Epithelial cell of proximal tubule (primary cell): ENCODE measurements around the gene ELOF1. TPM values are rescaled to one million over a fixed set of nuclear protein-coding genes. Genes with fewer than 3 reads are reported as not detected.

Experiments used
- DNase-seq: peaks from one replicate; pipeline ENCODE4 v3.0.0-alpha.2; 2011; ENCODE audit warnings: low read depth
- H3K4me3 ChIP-seq: 2 replicates; pipeline ENCODE4 v1.5.1; 2011; ENCODE audit warnings: low read depth, mild to moderate bottlenecking, low read length
- total RNA-seq: library from RNA; depleted of rRNA; stranded (reverse); fragments of >200 nt; gene quantifications from 2 replicates; pipeline ENCODE4 v1.2.3, GENCODE V29; 2015
- TF ChIP-seq, protein P1 (sequence below): conservative IDR thresholded peaks from 2 replicates; pipeline ENCODE4 v1.5.1; 2012; ENCODE audit warnings: low read depth, mild to moderate bottlenecking, low read length

Gene ELOF1
- total RNA-seq, 1 donor from 2014 or later: 49.8 TPM

DNA sequence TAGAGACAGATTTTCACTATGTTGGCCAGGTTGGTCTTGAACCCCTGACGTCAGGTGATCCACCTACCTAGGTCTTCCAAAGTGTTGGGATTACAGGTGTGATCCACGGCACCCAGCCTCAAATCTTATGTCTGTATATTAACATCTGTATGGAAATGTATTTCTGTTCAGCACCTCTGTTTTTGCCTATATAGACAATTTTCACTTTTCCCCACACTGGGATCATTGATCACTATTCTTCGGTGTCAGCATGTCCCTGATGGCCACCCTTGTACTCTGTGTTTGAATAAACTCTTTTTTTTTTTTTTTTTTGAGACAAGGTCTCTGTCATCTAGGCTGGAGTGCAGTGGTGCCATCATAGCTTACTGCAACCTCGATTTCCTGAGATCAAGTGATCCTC lies 35.1 kb upstream of the ELOF1 start:
- DNase-seq: no peak
- no peak overlapping the region for H3K4me3 ChIP-seq
- TF ChIP-seq, protein P1, sequence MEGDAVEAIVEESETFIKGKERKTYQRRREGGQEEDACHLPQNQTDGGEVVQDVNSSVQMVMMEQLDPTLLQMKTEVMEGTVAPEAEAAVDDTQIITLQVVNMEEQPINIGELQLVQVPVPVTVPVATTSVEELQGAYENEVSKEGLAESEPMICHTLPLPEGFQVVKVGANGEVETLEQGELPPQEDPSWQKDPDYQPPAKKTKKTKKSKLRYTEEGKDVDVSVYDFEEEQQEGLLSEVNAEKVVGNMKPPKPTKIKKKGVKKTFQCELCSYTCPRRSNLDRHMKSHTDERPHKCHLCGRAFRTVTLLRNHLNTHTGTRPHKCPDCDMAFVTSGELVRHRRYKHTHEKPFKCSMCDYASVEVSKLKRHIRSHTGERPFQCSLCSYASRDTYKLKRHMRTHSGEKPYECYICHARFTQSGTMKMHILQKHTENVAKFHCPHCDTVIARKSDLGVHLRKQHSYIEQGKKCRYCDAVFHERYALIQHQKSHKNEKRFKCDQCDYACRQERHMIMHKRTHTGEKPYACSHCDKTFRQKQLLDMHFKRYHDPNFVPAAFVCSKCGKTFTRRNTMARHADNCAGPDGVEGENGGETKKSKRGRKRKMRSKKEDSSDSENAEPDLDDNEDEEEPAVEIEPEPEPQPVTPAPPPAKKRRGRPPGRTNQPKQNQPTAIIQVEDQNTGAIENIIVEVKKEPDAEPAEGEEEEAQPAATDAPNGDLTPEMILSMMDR: no peak

DNA sequence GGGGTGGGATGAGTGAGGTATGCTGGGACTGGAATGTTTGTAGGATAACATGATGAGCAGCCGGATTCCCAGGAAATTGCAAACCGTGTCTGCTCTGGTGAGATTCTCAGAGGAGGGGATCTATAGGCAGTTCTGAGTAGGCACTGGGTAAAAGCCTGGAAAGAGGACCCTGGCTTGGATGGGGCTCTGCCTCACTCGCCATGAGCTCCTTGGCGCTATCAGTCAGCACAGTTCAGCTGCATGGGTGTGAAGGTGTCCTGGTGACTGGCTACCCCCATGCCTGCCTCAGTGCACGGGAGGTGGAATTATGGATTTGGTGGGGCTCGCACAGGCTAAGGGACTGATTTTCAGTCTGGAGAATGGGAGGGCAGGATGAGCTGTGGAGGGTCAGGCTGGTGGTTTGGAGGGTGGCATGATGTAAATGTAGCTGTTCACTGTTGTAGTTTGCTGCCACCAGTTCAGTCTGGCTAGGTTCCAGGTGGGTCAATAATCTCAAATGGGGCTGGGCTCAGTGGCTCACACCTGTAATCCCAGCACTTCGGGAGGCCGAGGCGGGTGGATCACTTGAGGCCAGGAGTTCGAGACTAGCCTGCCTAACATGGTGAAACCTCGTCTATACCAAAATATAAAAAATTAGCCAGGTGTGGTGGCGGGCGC lies 29.1 kb upstream of the ELOF1 start:
- TF ChIP-seq, protein P1: no peak
- H3K4me3 ChIP-seq: no peak overlapping the region
- DNase-seq: no peak

DNA sequence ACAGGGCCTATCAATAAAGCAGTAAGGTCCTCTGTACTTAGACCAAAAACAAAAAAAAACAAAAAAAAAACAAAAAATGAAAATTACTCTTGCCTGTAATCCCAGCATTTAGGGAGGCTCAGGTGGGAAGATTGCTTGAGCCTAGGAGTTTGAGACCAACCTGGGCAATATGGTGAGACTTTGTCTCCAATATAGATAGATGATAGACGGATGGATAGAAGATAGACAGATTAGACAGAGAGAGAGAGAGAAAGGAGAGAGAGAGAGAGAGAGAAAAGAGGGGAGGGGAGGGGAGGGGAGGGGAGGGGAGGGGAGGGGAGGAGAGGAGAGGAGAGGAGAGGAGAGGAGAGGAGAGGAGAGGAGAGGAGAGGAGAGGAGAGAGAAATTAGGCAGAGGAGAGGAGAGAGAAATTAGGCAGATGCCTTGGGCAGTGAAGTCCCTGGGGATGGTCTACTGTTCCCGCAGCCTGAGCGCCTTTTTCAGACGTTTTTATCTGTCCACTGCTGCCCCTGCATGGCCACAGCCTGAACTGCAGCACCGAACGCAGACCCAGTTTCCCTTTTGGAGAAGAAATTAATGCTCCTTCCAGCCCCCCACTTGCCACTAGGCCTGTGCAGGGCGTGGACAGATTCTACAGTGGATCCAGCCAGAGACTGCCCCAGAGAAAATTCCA lies 28.4 kb upstream of the ELOF1 start:
- H3K4me3 ChIP-seq: no peak overlapping the region
- TF ChIP-seq, protein P1: peak; percentile 88
- no peak for DNase-seq

DNA sequence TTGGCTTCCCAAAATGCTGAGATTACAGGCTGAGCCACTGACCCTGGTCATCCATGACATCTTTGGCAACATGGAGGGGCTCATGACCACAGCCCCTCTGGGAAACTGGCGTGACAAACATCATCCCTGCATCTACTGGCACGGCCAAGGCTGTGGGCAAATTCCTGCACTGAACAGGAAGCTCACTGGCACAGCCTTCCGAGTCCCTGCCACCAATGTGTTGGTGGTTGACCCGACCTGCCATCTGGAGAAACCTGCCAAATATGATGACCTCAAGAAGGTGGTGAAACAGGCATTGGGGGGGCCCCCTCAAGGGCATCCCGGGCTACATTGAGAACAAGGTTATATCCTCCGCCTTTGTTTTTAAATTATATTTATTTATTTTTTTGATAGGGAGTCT lies 27.3 kb upstream of the ELOF1 start:
- no peak for DNase-seq
- TF ChIP-seq, protein P1: no peak

DNA sequence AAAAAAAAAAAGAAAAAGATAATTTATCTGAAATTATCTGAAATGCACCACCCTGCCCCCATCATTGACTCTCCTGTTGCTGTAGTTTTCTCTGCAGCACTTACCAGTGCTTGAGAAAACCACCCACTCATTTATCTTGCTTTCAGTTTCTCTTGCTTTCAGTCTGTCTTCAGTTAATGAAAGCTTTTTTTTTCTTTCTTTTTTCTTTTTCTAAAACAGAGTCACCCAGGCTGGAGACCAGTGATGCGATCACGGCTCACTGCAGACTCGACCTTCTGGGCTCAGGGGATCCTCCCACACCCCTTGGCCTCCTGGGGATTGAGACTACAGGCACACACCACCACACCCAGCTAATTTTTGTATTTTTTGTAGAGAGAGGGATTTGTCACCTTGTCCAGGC lies 22.7 kb upstream of the ELOF1 start:
- no peak overlapping the region for H3K4me3 ChIP-seq
- DNase-seq: no peak
- TF ChIP-seq, protein P1: no peak

More for the DNA sequence above, 27.3 kb upstream of the ELOF1 start:
- no peak overlapping the region for H3K4me3 ChIP-seq

DNA sequence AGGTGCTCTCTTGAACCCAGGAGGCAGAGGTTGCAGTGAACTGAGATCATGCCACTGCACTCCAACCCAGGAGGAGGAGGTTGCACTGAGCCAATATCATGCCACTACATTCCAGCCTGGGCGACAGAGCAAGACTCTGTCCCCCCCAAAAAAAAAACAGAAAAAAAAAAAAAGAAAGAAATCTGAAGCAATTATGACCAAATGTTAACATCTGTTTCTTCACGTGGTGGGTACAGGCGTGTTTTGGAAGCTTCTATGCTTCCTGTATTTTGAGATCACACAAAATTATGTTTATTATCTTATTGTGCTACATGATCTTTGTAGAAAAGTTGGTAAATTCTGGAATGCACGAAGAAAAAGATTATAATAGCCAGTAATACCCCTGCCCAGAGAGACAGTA lies 21.1 kb upstream of the ELOF1 start:
- DNase-seq: no peak
- TF ChIP-seq, protein P1: no peak
- H3K4me3 ChIP-seq: no peak overlapping the region
